GM19467 (cell line): ENCODE measurements around the gene ABCA3.
"Not testable (repeated sequence)": the region's sequence is repeated elsewhere in the genome, so short reads cannot be mapped to it uniquely, and the experiment has no call there.

Experiments used
- ATAC-seq: cut with Tn5 transposase; IDR thresholded peaks from one replicate; pipeline ENCODE4 v1.9.1; 2021; ENCODE audit warnings: mild to moderate bottlenecking, moderate library complexity; ENCODE audit not compliant: unreplicated experiment

ABCA3 gene

DNA sequence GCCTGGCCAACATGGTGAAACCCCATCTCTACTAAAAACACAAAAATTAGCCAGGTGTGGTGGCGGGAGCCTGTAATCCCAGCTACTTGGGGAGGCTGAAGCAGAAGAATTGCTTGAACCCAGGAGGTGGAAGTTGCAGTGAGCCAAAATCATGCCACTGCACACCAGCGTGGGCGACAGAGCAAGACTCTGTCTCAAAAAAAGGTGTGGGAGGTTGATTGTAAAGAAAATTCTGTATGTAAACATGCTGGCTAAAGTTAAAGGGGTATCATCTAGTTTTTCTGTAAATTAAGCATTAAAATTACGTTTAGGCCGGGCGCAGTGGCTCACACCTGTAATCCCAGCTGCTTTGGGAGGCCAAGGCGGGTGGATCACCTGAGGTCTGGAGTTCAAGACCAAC lies 82.0 kb downstream of the ABCA3 start:
- not testable (repeated sequence) for ATAC-seq

DNA sequence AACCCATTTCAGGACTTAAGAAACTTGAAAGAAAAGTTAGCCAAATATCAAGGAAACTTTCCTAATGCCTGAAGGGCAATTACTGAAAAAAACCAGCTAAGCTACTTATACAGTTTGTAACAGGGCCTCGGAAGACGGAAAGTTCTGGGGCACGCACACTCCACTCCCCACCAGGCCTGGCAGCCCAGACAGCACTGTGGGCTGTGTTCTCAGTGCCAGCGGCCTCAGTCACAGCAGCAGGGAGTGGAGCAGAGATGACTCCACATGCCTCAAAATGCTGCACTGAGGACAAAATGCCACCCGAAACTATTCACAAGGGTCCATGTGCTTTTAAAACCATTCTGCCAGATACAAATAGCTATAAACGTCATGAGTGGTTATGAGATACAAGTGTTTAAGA lies 82.8 kb downstream of the ABCA3 start:
- ATAC-seq: no peak

DNA sequence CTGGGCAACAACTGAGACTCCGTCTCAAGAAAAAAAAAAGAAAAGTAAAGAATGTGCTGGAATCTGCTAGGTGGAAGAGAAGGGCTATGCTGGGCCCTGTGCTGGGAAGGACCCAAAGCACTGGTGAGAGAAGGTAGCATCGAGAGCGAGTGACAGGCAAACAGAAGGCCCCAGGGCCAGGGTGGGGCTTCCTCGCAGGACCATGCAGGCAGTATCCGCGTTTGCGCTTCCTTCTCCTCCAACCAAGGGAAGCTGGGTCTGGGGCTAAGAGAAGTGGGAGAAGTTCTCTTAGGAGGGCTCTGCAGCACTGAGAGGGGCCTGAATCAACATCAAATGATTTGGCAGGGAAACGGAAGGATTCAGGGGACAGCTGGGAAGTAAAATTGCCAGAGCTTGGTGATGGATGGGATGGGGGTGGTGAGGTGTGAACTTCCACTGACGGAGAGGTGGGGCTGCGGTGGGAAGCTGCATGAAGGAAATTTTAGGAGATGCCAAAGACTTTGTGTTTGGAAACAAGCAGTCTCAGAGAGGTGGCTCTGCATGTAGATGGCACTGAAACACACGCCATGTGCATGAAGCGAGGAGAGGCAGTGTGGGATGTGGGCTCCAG lies 83.9 kb downstream of the ABCA3 start:
- ATAC-seq: no peak

DNA sequence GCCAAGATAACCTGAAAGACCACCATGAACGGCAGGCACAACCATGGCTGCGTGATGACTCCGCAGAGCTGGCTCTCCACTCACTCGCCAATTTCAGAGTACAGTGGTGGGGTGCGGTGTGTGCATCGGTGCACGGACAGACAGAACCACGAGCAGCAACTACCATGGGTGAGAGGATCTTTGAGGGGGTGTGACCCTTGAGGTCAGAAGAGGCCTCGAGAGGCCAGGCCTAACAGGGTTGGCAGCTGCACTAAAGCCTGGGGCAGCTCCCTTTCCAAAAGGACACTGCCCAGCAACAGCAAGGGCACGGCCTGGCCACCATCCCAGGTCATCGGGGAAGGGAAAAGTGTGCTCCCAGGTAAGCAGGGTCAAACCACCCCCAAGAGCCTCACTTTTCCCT lies 87.2 kb downstream of the ABCA3 start:
- ATAC-seq: no peak

DNA sequence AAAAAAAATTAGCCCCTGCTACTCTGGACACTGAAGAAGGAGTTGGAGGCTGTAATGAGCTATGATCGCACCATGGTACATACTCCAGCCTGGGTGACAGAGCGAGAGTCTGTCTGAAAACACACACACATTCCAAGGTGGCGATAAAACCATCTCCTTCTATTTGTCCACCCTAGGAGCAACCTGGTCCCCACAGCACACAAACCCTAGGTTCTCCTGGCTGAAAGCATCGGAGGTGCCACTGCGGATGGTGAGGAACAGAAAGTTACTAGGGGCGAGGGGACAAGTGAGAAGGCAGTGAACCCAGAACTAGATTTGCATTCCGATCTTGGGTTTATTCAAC lies 87.8 kb downstream of the ABCA3 start:
- no peak for ATAC-seq

DNA sequence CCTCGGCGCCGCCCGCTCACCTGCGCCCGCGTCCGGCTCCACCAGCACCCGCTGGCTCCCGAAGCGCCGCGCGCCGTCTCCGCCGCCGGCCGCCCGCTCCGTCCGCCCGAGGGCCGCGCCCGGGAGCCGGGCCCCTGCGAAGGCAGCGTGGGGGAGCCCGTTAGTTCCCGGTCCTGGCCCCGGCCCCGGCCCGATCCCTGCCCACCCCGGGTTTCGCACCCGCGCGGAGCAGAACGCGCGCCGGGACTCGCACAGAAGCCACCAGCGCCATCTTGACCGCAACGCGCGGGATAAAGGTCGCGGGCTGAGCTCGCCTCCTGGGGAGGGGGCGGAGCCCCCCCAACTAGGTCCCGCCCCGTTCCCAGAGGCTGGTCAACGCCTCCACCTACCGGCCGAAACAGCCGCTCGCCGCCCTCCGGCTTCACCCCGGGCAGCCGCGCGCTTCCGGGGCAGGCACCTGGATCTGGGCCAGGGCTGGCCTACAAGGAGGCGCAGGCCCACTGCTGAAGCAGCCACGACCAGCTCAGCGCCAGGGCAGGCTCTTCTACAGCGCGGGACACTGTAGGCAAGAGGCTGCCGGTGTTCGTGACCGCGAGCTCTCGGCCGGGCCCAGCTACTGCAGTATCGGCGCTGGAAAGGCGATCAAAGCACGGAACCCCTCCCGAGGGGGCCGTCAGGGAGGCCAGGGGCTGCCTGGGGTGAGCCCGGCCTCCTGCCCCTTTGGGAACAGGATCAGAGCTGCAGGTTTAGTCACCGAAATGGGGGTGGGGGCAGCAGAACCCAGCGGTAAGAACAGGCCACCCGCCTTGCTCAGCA lies 89.0 kb downstream of the ABCA3 start, which contains the start of gene ECI1:
Gene ECI1, minus strand, starts transcription at position 292 of the 816 bp plus-strand sequence. Its CDS starts 21 bp downstream, at position 271.
- peak; percentile 87 for ATAC-seq

DNA sequence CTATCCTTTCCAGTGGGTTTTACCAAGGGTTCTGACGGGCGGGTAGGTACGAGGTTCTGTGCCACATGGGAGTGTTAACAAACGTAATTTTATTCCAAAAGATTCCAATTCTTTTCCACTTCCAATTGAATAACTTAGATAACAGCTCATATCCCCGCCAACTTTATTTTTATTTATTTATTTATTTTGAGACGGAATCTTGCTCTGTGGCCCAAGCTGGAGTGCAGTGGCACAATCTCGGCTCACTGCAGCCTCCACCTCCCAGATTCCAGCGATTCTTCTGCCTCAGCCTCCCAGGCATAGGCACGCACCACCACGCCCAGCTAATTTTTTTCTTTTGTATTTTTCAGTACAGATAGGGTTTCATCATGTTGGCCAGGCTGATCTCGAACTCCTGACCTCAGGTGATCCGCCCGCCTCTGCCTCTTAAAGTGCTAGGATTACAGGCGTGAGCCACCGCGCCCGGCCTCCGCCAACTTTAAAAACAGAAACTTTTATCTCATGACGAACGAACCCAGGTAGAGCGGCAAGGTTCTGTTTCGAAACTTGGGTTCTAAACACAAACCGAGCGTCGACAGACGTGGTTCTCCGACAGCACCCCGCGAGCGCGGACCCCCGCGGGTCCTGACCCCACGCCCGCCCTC lies 89.8 kb downstream of the ABCA3 start:
- no peak for ATAC-seq

DNA sequence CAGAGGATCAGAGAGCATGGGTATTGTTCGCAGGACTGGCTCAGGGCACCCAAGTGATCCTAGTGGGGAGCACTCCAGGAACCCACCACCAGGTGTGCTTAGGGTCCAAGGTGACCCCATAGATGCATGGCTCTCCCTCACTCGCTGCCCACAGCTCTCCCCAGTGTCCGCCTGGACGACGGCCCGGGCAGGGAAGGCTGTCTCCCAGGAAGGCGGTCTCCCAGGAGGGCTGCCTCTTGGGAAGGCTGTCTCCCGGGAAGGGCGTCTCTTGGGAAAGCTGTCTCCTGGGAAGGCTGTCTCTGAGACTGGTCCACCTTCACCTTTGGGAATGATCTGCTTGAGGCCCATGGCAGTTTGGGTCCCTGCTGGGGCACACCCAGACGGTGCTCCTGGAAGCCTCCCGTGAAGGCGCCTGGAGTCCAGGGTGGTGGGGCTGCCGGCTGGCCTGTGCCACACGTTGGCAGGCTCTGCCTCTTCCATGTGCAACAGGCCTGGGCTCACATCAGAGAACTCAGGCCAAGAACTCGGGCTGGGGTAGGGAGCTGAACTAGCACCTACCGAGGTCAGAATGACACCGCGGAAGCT lies 94.1 kb downstream of the ABCA3 start:
- ATAC-seq: no peak

DNA sequence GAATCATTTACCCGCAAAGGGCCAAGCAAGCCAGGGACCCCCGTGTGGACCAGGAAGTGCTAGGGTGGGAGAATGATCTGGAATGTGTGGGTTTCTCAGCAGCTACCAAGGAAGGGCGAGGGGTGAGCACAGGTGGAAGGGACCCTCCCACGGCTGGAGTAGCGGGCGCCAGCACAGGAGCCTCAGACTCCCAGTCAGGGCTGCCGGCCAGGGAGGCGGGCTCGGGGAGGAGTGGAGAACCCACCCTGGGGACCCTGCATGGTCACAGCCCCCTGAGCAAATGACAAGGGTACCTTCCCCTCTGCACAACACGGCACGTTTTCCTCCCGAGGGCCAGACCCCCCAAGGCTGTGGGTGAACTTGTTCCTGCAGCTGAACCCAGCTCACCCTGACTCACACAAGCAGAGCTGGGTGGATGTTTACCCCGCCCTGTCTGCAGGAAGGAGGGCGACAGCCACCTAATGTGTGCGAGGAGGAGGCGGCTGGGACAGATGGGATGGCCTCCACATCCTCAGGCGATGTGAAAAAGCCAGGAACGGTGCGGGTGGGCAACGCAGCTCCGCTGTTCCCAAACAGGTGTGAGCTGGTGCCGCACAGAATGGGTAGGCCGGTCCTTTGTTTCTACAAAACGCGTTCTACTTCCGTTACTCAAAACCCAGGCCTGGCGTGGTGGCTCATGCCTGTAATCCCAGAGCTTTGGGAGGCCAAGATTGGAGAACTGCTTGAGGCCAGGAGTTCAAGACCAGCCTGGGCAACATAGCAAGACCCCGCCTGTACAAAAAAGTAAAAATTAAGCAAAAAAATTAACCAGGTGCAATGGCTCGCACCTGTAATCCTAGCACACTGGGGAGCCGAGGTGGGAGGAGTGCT lies 95.4 kb downstream of the ABCA3 start:
- ATAC-seq: no peak

DNA sequence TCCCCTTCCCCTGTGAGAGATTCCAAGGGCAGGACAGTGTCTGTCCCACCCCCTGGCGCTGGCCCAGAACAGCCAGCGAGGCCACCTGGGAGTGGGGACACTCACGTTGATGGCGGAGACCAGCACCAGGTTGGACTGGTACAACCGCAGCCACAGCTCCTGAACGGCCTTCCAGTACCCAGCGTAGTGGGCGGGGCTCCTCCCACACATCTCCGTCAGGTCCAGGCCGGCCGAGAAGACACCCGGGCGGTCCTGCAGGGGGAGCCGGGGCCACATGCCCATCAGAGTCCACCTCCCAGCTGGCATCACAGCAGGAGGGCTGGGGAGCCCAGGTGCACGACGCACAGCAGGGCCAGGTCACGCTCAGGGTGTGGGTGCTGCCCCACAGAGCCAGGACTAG lies 96.2 kb downstream of the ABCA3 start:
- ATAC-seq: no peak

DNA sequence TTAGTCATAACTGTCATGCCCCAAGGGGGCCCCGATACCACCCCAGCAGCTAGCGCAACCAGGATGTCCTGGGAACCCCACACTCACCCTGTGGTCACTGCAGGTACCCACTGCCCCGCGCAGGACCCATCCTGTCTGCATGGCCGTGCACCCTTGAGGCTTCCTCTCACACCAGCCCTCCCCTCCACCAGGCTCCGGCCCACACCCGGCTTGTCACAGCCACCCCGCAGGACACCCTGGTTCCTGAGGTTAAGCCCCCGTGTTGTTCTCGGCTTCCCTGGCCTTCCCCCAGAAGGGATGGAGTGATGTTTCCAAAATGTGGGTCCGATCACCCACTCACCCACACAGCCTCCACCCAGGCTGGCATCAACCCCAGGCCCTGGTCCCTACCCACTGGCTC lies 96.7 kb downstream of the ABCA3 start:
- no peak for ATAC-seq

DNA sequence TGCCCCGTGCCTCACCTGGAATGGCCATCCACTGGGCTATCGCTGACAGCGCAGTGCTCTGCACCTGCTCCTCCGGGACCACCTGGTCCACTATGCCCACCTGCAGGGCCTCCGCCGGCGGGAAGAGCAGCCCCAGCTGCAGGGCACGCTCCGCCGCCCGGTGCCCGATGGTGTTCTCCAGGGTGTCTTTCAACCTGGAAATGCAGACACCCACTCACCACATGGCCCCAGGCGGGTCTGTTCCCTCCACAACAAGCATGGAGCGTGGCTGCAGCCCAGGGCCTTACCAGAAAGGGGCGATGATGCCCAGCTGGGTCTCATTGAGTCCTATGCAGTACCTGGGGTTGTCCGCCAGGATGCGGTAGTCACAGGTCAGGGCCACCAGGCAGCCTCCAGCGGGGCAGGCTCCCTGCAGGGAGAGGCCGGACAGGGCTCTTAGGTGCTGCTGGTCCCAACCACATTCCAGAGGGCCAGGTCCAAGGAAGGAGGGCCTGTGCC lies 97.4 kb downstream of the ABCA3 start:
- no peak for ATAC-seq

DNA sequence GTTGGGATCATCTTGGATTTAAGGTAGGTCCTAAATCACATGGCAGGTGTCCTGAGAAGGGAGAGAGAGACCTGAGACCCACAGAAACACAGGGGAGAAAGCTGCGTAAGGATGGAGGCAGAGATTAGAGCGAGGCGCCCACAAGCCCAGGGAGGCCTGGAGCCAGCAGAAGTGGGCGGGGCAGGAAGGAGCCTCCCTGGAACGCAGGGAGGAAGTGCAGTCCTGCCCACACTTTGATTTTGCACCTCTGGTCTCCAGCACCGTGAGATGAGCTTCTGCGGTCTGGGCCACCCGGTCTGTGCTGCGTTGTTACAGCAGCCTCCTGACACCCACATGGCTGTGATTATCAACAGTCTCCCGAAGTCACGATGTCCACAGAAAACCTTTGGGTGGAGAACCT lies 97.9 kb downstream of the ABCA3 start:
- no peak for ATAC-seq

DNA sequence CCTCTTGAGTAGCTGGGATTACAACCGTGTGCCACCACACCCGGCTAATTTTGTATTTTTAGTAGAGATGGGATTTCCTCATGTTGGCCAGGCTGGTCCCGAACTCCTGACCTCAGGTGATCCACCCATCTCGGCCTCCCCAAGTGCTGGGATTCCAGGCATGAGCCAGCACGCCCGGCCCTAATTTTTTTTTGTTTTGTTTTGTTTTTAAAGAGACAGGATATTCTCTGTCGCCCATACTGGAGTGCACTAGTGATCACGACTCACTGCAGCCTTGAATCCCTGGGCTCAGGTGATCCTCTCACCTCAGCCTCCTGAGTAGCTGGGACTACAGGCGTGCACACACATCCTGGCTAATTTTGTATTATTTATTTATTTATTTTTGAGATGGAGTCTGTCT lies 100.2 kb downstream of the ABCA3 start:
- not testable (repeated sequence) for ATAC-seq

DNA sequence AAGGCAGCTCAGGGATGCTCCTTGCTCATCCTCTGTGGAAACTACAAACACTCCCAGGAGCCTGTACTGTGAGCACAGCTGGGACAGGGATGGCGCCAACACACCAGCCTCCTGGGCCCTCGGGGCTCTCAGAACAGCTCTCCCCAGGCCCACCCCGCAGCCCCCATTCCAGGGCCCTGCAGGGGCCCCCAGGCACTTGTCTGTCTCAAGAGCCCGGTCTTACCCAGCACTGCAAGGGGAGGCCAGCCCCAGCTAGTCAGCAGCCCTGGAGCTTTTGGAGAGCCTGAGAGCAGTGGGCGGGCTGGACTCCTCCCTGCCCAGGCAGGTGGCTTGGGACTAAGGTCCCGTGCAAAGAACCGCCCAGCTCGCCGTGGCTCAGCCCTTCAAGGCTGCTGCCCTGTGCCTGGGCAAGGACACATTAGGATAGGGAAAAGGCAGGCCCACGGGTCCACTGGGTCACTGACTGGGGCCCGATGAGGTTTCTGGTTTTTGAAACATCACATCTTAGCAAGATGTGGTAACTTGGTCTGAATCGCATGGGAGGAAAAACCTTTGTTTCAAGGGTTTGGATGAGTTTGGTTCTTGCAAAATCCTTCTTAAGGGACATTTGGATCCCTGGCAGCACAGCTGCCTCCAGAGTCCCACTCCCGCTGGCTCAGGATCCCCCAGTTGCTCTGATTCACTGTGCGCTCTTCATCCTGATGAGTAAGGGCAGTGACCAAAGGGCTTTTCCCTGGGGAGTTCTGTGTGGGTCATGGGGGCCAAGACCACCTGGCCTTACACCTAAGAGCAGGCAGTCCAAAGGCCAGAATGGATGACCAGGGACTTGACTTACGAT lies 101.5 kb downstream of the ABCA3 start:
- no peak for ATAC-seq

DNA sequence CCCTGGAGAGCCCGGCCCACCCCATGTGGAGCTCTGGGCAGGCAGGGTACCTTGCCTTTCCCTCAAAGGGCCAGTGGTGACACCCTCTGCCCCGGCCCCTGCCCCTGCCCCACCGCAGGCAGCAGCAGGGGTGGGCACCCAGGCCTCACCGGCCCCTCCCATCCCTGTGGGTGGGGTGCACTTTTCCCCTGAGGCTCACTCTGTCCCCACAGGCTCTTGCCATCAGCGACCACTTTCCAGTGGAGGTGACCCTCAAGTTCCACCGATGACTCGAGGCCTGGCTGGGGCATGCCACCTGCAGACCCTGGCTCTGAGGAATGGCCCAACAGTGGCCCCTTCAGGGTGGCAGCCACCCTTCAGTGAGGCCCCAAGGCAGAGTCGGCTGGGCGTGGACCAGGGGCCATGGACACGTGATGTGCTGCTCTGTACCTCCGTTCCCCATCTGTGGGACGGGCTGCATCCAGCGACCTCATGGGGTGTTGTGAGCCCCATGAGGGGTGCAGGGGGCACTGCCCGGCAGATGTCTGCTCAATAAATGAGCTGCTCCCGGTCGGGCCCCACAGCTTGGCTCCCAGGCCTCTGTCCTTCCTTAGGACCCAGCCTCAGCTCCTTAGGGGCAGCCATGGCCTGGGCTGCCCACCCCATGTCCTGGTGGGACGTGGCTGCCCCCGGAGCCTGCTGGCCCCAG lies 102.2 kb downstream of the ABCA3 start:
- ATAC-seq: no peak

DNA sequence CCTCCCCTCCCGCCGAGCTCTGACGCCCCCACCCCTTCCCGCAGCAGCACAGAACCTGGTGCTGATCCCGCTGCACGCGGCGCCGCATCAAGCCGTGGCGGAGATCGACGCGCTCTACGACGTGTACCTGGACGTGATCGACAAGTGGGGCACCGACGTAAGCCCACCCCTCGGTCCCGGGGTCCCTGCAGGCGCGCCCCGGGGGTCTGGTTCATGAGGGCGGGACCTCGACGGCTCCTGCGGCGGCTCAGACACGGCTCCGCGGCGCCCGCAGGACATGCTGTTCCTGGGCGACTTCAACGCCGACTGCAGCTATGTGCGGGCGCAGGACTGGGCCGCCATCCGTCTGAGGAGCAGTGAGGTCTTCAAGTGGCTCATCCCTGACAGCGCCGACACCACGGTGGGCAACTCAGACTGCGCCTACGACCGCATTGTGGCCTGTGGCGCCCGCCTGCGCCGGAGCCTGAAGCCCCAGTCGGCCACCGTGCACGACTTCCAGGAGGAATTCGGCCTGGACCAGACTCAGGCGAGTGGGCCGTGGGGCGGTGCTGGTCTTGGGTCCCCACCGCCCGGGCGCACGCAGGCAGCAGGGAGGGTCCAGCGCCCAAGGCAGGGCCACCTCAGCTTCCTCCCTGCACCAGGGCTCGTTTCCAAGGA lies 102.9 kb downstream of the ABCA3 start:
- no peak for ATAC-seq

DNA sequence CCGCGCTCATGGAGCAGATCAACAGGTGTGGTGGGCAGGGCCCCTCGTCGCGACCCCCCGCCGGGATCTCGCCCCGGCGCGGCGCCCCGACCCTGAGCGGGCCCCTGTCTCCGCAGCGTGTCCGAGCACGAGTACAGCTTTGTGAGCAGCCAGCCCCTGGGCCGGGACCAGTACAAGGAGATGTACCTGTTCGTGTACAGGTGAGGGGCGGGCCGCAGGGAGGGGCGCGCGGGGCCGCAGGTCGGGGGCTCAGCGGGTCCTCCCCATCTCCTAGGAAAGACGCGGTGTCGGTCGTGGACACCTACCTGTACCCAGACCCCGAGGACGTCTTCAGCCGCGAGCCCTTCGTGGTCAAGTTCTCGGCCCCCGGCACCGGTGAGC lies 103.4 kb downstream of the ABCA3 start:
- no peak for ATAC-seq
